Endothelial cell of umbilical vein (primary cell): ENCODE measurements around the gene ATP6V1B1. TPM values are rescaled to one million over a fixed set of nuclear protein-coding genes. Genes with fewer than 3 reads are reported as not detected.

ENCODE experiments used
- BruUV-seq: library from RNA; stranded (reverse); fragments of 400-500 nt; replicated peaks from 2 replicates; lab custom pipeline; 2021; lab: Mats Ljungman, UMichigan
- CTCF ChIA-PET: fragments of 300-600, 350-600 bp; sonication (Branson Sonifier 250); formaldehyde crosslinking; loops from one replicate; lab custom pipeline; 2021; ENCODE audit warnings: antibody characterized with exemption, inconsistent platforms; lab: Charles Lee
- POLR2A ChIA-PET: fragments of 300-600, 350-600 bp; sonication (Branson Sonifier 250); formaldehyde crosslinking; loops from one replicate; lab custom pipeline; 2021; ENCODE audit warnings: antibody characterized with exemption, inconsistent platforms; lab: Charles Lee
- DNase-seq: peaks from one replicate; pipeline ENCODE4 v3.0.0-alpha.2; 2011; ENCODE audit warnings: low read depth, low spot score
- FAIRE-seq: peaks from 2 replicates; lab custom pipeline; 2011; peaks lifted over from hg19 to GRCh38; lab: Jason Lieb, UNC
- H2AFZ ChIP-seq: 2 replicates; pipeline ENCODE4 v1.6.0; 2012; ENCODE audit warnings: low read depth, low read length, control low read depth, inconsistent platforms
- H3K27ac ChIP-seq: 2 replicates; pipeline ENCODE4 v1.5.1; 2011; ENCODE audit warnings: low read depth, mild to moderate bottlenecking, control low read depth, low read length, moderate library complexity; ENCODE audit not compliant: insufficient read depth
- H3K27me3 ChIP-seq, 2 experiments: 2 replicates each; pipeline versions ENCODE4 v1.6.0 to v1.6.1; 2011; ENCODE audit warnings: low read length in 2 of 2, mixed read lengths in 1 of 2; ENCODE audit not compliant: control insufficient read depth in 2 of 2, insufficient read depth in 2 of 2
- H3K36me3 ChIP-seq, 2 experiments: 2 replicates in 1 of 2; 3 replicates in 1 of 2; pipeline ENCODE4 v1.5.1; 2011; ENCODE audit warnings: low read length in 2 of 2, mild to moderate bottlenecking in 1 of 2, moderate library complexity in 1 of 2; ENCODE audit not compliant: control insufficient read depth in 2 of 2, insufficient read depth in 2 of 2; ENCODE audit errors: extremely low read depth in 1 of 2
- H3K4me1 ChIP-seq: 3 replicates; pipeline ENCODE4 v1.5.1; 2011; ENCODE audit warnings: mild to moderate bottlenecking, low read length; ENCODE audit not compliant: control insufficient read depth, insufficient read depth; ENCODE audit errors: extremely low read depth
- H3K4me2 ChIP-seq: 2 replicates; pipeline ENCODE4 v1.6.1; 2011; ENCODE audit warnings: low read length, control low read depth, mixed read lengths; ENCODE audit not compliant: insufficient read depth
- H3K4me3 ChIP-seq, 3 experiments: fragments of 200-600 bp in 1 of 3; sonication (generic), shearing (Covaris generic) in 1 of 3; replicated peaks in 1 of 3; 2 replicates each; pipeline ENCODE4 v1.5.1; 2011 to 2016; ENCODE audit warnings: control low read depth in 3 of 3, low read length in 3 of 3, mild to moderate bottlenecking in 2 of 3, inconsistent platforms in 1 of 3, low read depth in 1 of 3, moderate library complexity in 1 of 3; ENCODE audit not compliant: insufficient read depth in 1 of 3
- H3K79me2 ChIP-seq: 2 replicates; pipeline ENCODE4 v1.6.0; 2012; ENCODE audit warnings: low read length, inconsistent platforms; ENCODE audit not compliant: control insufficient read depth, insufficient read depth
- H3K9ac ChIP-seq: replicated peaks from 2 replicates; pipeline ENCODE3; 2011; ENCODE audit warnings: low read length, control low read depth; ENCODE audit not compliant: insufficient read depth; ENCODE audit errors: extremely low read depth
- H3K9me1 ChIP-seq: replicated peaks from 3 replicates; pipeline ENCODE4 v1.6.0; 2011; ENCODE audit warnings: mild to moderate bottlenecking, low read length; ENCODE audit not compliant: control insufficient read depth, insufficient read depth; ENCODE audit errors: extremely low read depth
- H3K9me3 ChIP-seq: replicated peaks from 2 replicates; pipeline ENCODE4 v1.5.1; 2012; ENCODE audit warnings: low read length, inconsistent platforms; ENCODE audit not compliant: control insufficient read depth, insufficient read depth
- H4K20me1 ChIP-seq: replicated peaks from 2 replicates; pipeline ENCODE3; 2011; ENCODE audit warnings: mild to moderate bottlenecking, low read length; ENCODE audit not compliant: control insufficient read depth, insufficient read depth; ENCODE audit errors: extremely low read depth
- EZH2 ChIP-seq: IDR thresholded peaks from 2 replicates; pipeline ENCODE4 v1.6.1; 2012; ENCODE audit warnings: borderline replicate concordance, low read depth, mild to moderate bottlenecking, moderate library complexity, low read length, inconsistent platforms; ENCODE audit not compliant: severe bottlenecking
- FOS ChIP-seq: IDR thresholded peaks from 2 replicates; pipeline ENCODE4 v1.6.1; 2011; ENCODE audit warnings: mild to moderate bottlenecking, low read length, moderate library complexity, borderline replicate concordance; ENCODE audit not compliant: insufficient read depth
- GATA2 ChIP-seq: IDR thresholded peaks from 2 replicates; pipeline ENCODE4 v1.7.0; 2011; ENCODE audit warnings: low read depth, mild to moderate bottlenecking, moderate library complexity, mixed read lengths, low read length; ENCODE audit not compliant: insufficient read length, insufficient read depth
- JUN ChIP-seq: IDR thresholded peaks from 2 replicates; pipeline ENCODE4 v1.6.1; 2011; ENCODE audit warnings: borderline replicate concordance, low read depth; ENCODE audit not compliant: insufficient read length, insufficient read depth
- MYC ChIP-seq: IDR thresholded peaks from one replicate; pipeline ENCODE4 v1.6.1; 2011; ENCODE audit warnings: mild to moderate bottlenecking, low read depth, low read length
- POLR2A ChIP-seq: IDR thresholded peaks from 2 replicates; pipeline ENCODE4 v1.6.1; 2012; ENCODE audit warnings: low read depth, mild to moderate bottlenecking, control low read depth, low read length
- POLR2AphosphoS5 ChIP-seq: IDR thresholded peaks from 2 replicates; pipeline ENCODE4 v1.6.1; 2012; ENCODE audit warnings: low read depth, mild to moderate bottlenecking, control low read depth, low read length, moderate library complexity; ENCODE audit not compliant: insufficient read depth
- dilution Hi-C: fragments of 300-500 bp; cut with MboI; formaldehyde crosslinking; loops from one replicate; pipeline ENCODE4 v1.15.0; 2019; ENCODE audit warnings: low sequenced_read_pairs; ENCODE audit not compliant: extremely low pct_ligation_motif_present
- intact Hi-C: fragments of 100-400 bp; cut with micrococcal nuclease; formaldehyde crosslinking; loops from one replicate; pipeline ENCODE4 v1.10.0; 2022
- polyA plus RNA-seq, 4 experiments: library from polyadenylated mRNA; depleted of rRNA in 3 of 4; stranded (reverse) in 3 of 4; unstranded in 1 of 4; fragments of >200 nt; gene quantifications; 2 replicates each; pipeline versions ENCODE4 v1.2.1 to v1.2.3, GENCODE V29; 2011 to 2012; ENCODE audit warnings: missing spikeins in 1 of 4
- total RNA-seq: library from RNA; stranded (reverse); gene quantifications from 2 replicates; pipeline ENCODE4 v1.2.3, GENCODE V29; 2021
- TF ChIP-seq, protein P1 (sequence below), 2 donors: IDR thresholded peaks; 1 replicate in 1 of 2; 2 replicates in 1 of 2; pipeline ENCODE4 v1.5.1; 2011; ENCODE audit warnings: low read length in 2 of 2, mild to moderate bottlenecking in 2 of 2, moderate library complexity in 2 of 2, control low read depth in 1 of 2, inconsistent platforms in 1 of 2, low read depth in 1 of 2; ENCODE audit not compliant: insufficient read depth in 1 of 2; ENCODE audit errors: extremely low read depth in 1 of 2
- TF ChIP-seq, protein P2 (sequence below): IDR thresholded peaks from 2 replicates; pipeline ENCODE4 v1.6.1; 2011; ENCODE audit not compliant: insufficient read depth, insufficient read length

ATP6V1B1 gene
- total and polyA plus RNA-seq, 2 donors (not counting 3 experiments of a cell fraction or from before 2014, with no cell fraction given): 0.77 TPM; not detected in 1

- Histone ChIP-seq H3K4me1 (peaks cover 13% of the 10 kb centered on the region), H3K27me3 (peaks cover 5 to 6% of the 10 kb centered on the region in 2 experiments), H2AFZ (peak within 1 kb of the TSS; percentile 98), H3K4me3 (peak within 1 kb of the TSS; percentile 31 to 56 (median 55)), H3K36me3 (no peaks in the 10 kb centered on the region), H3K4me2 (peak within 1 kb of the TSS; percentile 78), H3K9me1 (no peaks in the 10 kb centered on the region), H4K20me1 (no peaks in the 10 kb centered on the region), H3K79me2 (no peaks in the 10 kb centered on the region), H3K9me3 (no peaks in the 10 kb centered on the region), H3K27ac (peak within 1 kb of the TSS; percentile 85), H3K9ac (peak within 1 kb of the TSS; percentile 35)
- intact Hi-C loops (no loop called here), dilution Hi-C loops (no loop called here)
- POLR2A ChIA-PET: no interaction called here
- peak; percentile 44 for FAIRE-seq
- peak; percentile 29 for DNase-seq
- CTCF ChIA-PET: interaction anchor here (0.6 to 3.9 kb wide), 11 partner anchors 13 to 674 kb away, joined by 3 to 49 read pairs (median 4); no protein-coding TSS in a partner anchor
- no peak for TF ChIP-seq POLR2AphosphoS5
- TF ChIP-seq POLR2A: peak; percentile 36
- TF ChIP-seq FOS: no peak
- BruUV-seq: no TSS peak
Measured at GRCh38 chr2:70978341-70979179, 42.9 kb downstream of the ATP6V1B1 start, which contains the start of gene ANKRD53. TSS of gene ANKRD53 (plus strand) at chr2:70978630. CDS start at chr2:70978646, 16 bp downstream.

GRCh38 chr2:70979180-70979488 lies 43.4 kb downstream of the ATP6V1B1 start:
- FAIRE-seq: peak; percentile 21
- no peak for TF ChIP-seq MYC
- TF ChIP-seq JUN: no peak
- TF ChIP-seq EZH2: no peak
- no peak for TF ChIP-seq POLR2AphosphoS5
- no peak for TF ChIP-seq POLR2A
- no peak for TF ChIP-seq FOS
- TF ChIP-seq GATA2: no peak
- TF ChIP-seq, protein P1, sequence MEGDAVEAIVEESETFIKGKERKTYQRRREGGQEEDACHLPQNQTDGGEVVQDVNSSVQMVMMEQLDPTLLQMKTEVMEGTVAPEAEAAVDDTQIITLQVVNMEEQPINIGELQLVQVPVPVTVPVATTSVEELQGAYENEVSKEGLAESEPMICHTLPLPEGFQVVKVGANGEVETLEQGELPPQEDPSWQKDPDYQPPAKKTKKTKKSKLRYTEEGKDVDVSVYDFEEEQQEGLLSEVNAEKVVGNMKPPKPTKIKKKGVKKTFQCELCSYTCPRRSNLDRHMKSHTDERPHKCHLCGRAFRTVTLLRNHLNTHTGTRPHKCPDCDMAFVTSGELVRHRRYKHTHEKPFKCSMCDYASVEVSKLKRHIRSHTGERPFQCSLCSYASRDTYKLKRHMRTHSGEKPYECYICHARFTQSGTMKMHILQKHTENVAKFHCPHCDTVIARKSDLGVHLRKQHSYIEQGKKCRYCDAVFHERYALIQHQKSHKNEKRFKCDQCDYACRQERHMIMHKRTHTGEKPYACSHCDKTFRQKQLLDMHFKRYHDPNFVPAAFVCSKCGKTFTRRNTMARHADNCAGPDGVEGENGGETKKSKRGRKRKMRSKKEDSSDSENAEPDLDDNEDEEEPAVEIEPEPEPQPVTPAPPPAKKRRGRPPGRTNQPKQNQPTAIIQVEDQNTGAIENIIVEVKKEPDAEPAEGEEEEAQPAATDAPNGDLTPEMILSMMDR (IDR thresholded peaks at IDR 0.05; ENCODE audit: extremely low read depth in 1 of 2, insufficient read depth in 1 of 2, low read depth in 1 of 2, low read length in 2 of 2): no peak
- TF ChIP-seq, protein P2, sequence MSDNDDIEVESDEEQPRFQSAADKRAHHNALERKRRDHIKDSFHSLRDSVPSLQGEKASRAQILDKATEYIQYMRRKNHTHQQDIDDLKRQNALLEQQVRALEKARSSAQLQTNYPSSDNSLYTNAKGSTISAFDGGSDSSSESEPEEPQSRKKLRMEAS: no peak
- intact Hi-C loops: no loop called here
- DNase-seq: no peak
- H3K4me3 ChIP-seq: peak overlapping the region in 1 of 3 experiments; percentile 55
- no peaks in the 10 kb centered on the region for H3K36me3 ChIP-seq
- H3K4me1 ChIP-seq: peaks cover 13% of the 10 kb centered on the region
- H3K79me2 ChIP-seq: no peaks in the 10 kb centered on the region
- H3K9ac ChIP-seq: peak overlapping the region; percentile 35
- H3K4me2 ChIP-seq: peak overlapping the region; percentile 78
- CTCF ChIA-PET: interaction anchor here (0.6 to 3.9 kb wide), 5 partner anchors 14 to 31 kb away, joined by 4 to 49 read pairs (median 5); no protein-coding TSS in a partner anchor
- no peaks in the 10 kb centered on the region for H4K20me1 ChIP-seq
- dilution Hi-C loops: no loop called here
- no peaks in the 10 kb centered on the region for H3K9me3 ChIP-seq
- no peaks in the 10 kb centered on the region for H3K9me1 ChIP-seq
- H2AFZ ChIP-seq: peak overlapping the region; percentile 98
- BruUV-seq: no TSS peak
- no peak overlapping the region for H3K27ac ChIP-seq
- peaks cover 4 to 5% of the 10 kb centered on the region in 2 experiments for H3K27me3 ChIP-seq
- POLR2A ChIA-PET: no interaction called here
